ENCODE results near the gene GNB3.

Gene GNB3

DNA sequence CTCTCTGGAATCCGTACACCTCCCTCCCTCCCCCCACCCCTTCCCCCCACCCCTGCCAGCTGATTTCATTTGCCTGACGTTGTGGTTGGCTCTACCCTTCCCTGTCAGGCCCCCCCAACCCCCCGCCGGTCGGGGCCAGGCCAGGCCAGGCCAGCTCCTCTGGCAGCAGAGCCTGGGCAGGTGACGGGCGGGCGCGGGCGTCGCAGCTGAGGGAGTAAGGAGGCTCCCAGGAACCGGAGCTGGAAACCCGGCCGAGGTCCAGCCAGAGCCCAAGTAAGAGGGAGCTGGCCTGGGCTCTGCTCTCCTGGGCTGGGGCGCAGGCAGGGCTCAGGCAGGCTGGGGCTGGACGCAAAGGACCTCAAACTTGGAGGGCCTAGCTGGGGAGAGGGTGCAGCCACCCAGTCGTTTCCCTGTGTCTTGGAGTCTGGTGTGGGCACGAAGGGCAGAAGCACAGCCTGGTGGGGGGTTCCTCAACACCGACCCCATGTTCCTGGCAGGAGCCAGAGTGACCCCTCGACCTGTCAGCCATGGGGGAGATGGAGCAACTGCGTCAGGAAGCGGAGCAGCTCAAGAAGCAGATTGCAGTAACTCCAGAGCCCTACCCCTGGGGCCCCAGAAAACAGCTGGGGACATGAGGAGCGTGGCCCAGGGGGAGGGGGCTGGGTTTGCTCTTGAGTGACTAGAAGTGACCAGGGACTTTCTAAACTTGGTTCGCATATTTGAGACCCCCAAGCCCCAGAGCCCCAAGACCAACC lies at the start of gene GNB3:
TSS of gene GNB3 (plus strand) at position 165 of the 755 bp plus-strand sequence. CDS start at position 528, 363 bp downstream.
- DNase-seq, result no peak

DNA sequence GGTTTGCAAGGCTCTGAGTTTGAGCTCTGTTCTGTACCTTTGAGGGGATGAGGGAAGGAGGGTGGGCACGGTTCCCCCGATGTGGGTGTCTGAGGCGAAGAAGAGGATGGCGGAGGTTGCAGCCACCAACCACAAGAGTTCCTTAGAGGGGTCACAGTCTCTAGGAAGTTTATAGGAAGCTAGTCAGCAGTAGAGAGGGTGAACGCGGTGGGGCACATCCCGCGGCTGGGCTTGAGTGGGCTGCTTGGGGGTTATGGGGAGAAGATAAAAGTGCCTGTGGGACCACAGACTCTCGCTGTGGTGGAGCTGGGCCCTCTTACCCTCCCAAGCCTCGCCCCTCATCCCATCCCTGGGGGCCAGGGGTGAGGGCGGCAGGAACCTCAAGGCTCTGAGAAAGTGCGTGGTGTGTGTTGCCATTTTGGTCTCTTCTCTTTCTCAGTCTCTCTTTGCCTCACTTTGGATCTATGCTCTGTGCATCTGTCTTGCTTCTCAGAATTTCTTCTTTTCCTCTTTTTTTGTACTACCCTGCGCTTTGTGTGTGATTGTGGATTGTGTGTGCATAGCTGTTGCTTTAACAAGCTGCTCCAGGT lies 48.7 kb upstream of the GNB3 start:
- DNase-seq, result no peak

GRCh38 chr12:6792522-6793201 lies 48.1 kb upstream of the GNB3 start:
- no peak for DNase-seq

- no peak for DNase-seq
Measured at GRCh38 chr12:6795088-6795487, 45.6 kb upstream of the GNB3 start.

DNA sequence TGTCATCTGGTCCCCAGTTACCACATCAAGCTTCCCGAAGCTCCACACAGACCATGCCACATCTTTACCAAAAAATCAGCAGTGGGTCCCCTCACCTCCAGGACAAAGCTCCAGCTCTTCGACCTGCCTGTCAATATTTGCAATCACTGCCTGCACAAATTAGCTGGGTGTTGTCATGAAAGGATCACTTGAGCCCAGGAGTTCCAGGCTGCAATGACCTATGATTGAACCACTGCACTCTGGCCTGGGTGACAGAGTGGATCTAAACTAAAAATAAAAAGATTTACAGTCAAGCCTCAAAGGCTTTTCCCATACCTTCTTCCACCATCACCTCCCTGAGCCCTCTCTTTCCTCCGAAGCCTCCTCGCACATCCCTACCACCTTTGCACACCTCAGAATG lies 44.1 kb upstream of the GNB3 start:
- no peak for DNase-seq

GRCh38 chr12:6799147-6799546 lies 41.6 kb upstream of the GNB3 start:
- no peak for DNase-seq

DNA sequence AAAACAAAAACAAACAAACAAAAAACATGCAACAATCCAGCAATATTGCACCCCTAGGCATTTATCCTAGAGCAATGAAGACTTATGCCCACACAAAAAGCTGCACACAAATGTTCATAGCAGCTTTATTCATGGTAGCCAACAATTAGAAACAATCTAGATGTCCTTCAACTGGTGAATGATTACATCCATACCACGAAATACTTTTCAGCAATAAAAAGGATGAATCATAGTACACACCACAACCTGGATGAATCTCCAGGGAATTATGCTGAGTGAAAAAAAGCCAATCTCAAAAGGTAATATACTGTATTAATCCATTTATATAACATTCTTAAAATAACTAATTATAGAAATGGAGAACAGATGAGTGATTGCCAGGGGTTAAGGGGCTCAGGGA lies 33.6 kb upstream of the GNB3 start:
- DNase-seq, result no peak

- DNase-seq, result no peak
Measured at GRCh38 chr12:6809056-6809455, 31.7 kb upstream of the GNB3 start.

DNA sequence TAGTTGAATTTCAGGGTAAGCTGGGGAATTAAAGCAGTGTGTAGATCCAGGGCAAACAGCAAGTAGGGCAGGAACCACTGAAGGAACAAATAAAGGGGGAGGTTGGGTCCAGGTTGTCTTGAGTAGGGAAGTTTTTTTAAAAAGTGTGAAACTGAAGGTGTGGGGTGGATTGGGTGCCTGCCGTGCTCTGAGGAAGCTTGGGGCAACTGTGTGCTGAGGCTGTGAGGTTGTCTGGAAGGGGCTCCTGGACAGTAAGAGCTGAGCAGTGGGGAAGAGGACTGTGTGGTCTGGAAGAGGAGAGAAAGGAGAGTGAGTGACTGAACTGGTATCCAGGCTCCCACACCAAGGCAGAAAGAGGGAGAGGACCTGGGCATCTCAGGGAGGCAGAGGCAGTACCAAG lies 30.0 kb upstream of the GNB3 start:
- DNase-seq, result no peak

DNA sequence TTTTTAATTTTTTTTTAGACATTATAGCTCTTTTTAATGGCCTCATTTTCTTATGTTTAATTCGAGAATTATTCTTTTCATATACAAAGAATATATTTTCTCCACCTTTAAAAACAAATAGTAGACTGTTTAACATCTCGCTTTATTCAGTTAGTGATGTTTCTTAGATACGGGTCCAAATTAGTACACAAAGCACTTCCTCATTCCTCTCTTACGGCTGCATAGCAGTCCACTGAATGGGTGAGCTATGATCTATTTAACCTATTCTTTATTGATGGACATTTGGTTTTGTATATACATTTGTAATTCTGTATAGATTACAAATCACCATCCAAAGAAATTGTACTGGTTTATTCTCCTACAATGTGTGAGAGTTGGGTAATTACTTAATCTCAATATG lies 27.4 kb upstream of the GNB3 start:
- no peak for DNase-seq

- no peak for DNase-seq
Measured at GRCh38 chr12:6816598-6816997, 24.1 kb upstream of the GNB3 start.

GRCh38 chr12:6817098-6817497 lies 23.6 kb upstream of the GNB3 start:
- no peak for DNase-seq

GRCh38 chr12:6817662-6818157 lies 23.0 kb upstream of the GNB3 start:
- DNase-seq, result no peak

DNA sequence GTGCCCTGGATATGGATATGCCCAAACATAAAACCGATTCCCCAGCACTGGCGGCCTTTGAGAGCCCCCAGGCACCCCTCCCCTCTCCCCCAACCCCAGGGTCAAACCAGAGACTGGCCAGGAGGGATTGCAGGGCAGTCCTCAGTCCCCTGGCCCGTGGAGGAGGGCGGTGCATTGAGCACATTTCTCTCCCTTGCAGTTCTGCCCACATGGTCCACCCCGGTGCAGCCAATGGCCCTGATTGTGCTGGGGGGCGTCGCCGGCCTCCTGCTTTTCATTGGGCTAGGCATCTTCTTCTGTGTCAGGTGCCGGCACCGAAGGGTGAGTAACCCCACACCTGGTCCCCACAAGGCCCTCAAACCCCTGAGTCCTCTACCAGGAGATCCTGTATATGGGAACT lies 22.5 kb upstream of the GNB3 start:
- DNase-seq, result no peak

GRCh38 chr12:6818645-6819044 lies 22.1 kb upstream of the GNB3 start:
- no peak for DNase-seq

DNA sequence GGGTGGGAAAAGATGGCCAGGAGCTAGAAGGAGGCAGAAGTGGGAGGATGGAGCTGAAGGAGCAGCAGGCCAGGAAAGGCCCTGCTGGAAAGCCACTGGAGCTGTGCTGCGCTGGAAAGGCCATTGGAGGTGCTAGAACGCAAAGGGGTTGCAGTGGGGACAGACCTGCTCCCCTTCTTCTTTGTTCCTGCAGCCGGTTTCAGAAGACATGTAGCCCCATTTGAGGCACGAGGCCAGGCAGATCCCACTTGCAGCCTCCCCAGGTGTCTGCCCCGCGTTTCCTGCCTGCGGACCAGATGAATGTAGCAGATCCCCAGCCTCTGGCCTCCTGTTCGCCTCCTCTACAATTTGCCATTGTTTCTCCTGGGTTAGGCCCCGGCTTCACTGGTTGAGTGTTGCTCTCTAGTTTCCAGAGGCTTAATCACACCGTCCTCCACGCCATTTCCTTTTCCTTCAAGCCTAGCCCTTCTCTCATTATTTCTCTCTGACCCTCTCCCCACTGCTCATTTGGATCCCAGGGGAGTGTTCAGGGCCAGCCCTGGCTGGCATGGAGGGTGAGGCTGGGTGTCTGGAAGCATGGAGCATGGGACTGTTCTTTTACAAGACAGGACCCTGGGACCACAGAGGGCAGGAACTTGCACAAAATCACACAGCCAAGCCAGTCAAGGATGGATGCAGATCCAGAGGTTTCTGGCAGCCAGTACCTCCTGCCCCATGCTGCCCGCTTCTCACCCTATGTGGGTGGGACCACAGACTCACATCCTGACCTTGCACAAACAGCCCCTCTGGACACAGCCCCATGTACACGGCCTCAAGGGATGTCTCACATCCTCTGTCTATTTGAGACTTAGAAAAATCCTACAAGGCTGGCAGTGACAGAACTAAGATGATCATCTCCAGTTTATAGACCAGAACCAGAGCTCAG lies 21.4 kb upstream of the GNB3 start:
- no peak for DNase-seq

- no peak for DNase-seq
Measured at GRCh38 chr12:6820166-6820565, 20.6 kb upstream of the GNB3 start.

DNA sequence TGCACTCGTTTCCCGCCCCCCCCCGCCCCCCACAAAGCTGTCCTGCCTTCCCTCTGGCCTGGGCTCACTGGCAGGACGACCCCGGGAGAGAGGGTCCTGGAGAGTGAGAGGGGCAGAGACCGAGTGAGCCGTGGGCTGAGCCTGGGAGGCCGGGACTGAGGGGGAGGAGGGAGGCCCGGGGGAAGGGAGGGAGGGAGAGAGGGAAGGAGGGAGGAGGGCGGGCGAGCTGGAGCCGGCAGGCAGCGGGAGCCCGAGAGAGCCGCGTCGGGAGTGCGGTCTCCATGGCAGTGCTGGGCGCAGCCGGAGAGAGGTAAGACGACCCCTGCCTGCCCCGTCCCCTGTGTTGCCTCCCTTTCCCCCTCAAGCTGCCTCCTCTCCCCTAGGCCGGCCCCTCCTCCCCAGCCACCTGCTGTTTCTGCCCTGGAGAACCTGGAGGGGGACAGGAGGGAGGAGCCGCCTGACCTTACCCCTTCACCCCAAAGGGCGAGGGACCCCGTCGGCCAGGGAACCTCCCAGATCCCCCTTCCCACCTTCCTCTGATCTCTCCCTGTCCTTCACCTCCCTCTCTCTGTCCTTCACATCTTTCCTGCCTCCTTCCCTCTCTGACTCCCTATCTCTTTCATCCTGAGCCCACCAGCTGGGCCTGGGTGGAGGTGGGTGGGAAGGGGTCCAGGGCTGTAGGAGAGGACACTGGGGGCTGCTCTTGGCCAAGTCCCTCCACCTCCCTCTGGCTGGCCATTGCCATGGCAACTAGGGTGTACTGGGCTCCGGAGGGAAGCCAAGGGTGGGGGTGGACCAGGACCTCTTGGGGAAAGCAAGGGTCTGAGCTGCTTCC lies 18.9 kb upstream of the GNB3 start, which contains the start of gene GPR162:
TSS of gene GPR162 (plus strand) at position 231 of the 835 bp plus-strand sequence. CDS start 2,078 bp downstream, outside the sequence.
- no peak for DNase-seq

DNA sequence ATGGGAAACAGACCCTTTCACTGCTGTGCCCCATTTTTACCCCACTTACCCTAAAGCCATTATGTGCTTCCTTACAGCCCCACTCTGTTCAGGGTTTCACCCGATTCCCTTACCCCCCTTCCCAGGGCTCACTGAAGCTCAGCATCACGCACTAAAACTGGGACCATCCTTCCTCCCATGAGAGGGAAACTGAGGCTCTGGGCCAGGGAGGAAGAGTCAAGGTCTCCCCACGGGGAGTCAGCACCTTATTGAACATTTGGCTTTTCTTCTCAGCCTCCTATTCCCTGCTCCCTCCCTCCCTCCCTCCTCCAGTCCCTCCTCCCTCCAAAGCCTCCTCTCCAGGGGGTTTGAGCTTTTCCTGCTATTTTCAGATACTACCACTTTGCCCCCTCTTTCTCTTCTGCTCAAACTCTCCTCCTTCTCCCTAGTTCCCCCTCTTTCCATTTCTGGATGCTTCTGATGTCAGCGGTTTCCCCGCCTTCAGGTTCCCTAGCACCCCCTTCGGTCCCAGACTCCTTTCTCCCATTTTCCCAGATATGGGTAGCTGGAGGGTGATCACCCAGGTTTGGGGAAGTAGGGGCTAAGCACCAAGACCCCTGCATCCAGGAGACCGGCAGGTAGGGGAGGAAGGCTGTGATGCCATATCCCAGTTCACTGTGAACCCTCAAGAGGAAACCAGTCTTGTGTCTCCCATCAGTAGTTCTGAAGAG lies 18.1 kb upstream of the GNB3 start:
- DNase-seq, result no peak

DNA sequence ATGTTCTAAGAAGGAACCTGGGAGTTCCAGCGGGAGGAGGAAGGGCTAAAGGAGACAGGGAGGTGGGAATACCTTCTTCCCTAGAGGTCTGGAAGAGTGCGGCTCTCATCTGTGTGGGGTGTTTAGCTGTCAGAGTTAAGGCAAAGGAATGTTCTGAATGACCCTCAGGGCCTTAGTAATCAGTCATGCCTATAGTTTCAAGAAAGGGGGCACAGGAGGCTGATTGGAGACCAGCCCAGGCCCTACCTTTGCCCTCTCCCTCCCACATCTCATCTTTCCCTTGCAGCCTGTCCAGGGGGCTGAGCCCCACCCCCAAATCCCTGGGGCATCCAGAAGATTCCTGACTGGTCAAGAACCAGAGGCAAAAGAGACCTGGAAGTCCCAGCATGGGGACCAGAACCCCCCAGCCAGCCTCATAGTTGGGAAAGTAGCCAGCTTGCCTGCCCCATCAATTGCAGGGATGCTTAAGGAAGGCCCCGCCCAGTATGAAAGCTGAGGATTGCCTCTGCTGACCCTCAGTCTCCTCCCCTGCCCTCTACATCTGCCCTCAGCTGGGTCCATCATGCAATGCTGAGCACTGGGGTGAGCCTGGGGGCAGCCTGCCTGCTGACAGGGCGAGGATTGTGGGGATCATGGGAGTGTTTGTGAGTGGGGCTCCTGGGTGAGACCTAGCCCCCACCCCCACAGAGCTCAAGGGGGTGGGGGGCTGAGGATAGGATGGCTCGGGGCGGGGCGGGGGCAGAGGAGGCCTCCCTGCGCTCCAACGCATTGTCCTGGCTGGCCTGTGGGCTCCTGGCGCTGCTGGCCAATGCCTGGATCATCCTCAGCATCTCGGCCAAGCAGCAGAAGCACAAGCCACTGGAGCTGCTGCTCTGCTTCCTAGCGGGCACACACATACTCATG lies 17.3 kb upstream of the GNB3 start:
- no peak for DNase-seq
